IMR-90 (cell line): ENCODE measurements around the gene STXBP2. TPM values are rescaled to one million over a fixed set of nuclear protein-coding genes. Genes with fewer than 3 reads are reported as not detected.

Source experiments
- ATAC-seq: fragments of 200-7000 bp; cut with Tn5 transposase; 2 replicates; pipeline ENCODE4 v1.9.1; 2020; ENCODE audit warnings: low read depth, mild to moderate bottlenecking, moderate library complexity
- BruUV-seq: library from RNA; stranded (reverse); fragments of 400-500 nt; replicated peaks from 2 replicates; lab custom pipeline; 2021; lab: Mats Ljungman, UMichigan
- CTCF ChIA-PET: fragments of 300-600 bp; formaldehyde crosslinking; extraction: SDS; loops from one replicate; lab custom pipeline; 2021; ENCODE audit warnings: antibody characterized with exemption; lab: Yijun Ruan, JAX
- POLR2A ChIA-PET: fragments of 300-600 bp; sonication (Branson Sonifier 250); formaldehyde crosslinking; loops from one replicate; lab custom pipeline; 2022; ENCODE audit warnings: antibody characterized with exemption; ENCODE audit not compliant: unreplicated experiment; lab: Charles Lee
- DNase-seq: peaks from one replicate; pipeline ENCODE4 v3.0.0; 2013
- H2AFZ ChIP-seq: replicated peaks from 2 replicates; pipeline ENCODE3; 2013; ENCODE audit warnings: low read length, mild to moderate bottlenecking; ENCODE audit not compliant: poor library complexity
- H2AK5ac ChIP-seq: 2 replicates; pipeline ENCODE4 v1.6.1; 2013; ENCODE audit warnings: low read depth, low read length, inconsistent platforms
- H2AK9ac ChIP-seq: replicated peaks from 2 replicates; pipeline ENCODE3; 2013; ENCODE audit warnings: mild to moderate bottlenecking, low read depth, low read length, moderate library complexity; ENCODE audit not compliant: poor library complexity
- H2BK120ac ChIP-seq: 2 replicates; pipeline ENCODE4 v1.6.1; 2013; ENCODE audit warnings: low read depth, low read length, inconsistent platforms
- H2BK15ac ChIP-seq: 3 replicates; pipeline ENCODE4 v1.6.1; 2013; ENCODE audit warnings: low read depth, low read length, inconsistent platforms
- H2BK20ac ChIP-seq: 2 replicates; pipeline ENCODE4 v1.6.1; 2013; ENCODE audit warnings: low read depth, mild to moderate bottlenecking, inconsistent platforms, low read length, moderate library complexity
- H2BK5ac ChIP-seq: 2 replicates; pipeline ENCODE4 v1.6.1; 2013; ENCODE audit warnings: mild to moderate bottlenecking, low read depth, low read length, inconsistent platforms; ENCODE audit not compliant: poor library complexity, severe bottlenecking
- H3K14ac ChIP-seq: replicated peaks from 2 replicates; pipeline ENCODE4 v1.6.1; 2013; ENCODE audit warnings: low read depth, low read length, inconsistent platforms
- H3K18ac ChIP-seq: 2 replicates; pipeline ENCODE4 v1.6.1; 2013; ENCODE audit warnings: low read depth, low read length, control low read depth
- H3K23ac ChIP-seq: 2 replicates; pipeline ENCODE4 v1.6.1; 2013; ENCODE audit warnings: low read depth, low read length, inconsistent platforms
- H3K27ac ChIP-seq: 2 replicates; pipeline ENCODE4 v1.5.1; 2013; ENCODE audit warnings: mild to moderate bottlenecking, control low read depth, low read length; ENCODE audit not compliant: insufficient read depth
- H3K27me3 ChIP-seq: 2 replicates; pipeline ENCODE4 v1.6.1; 2013; ENCODE audit warnings: low read length; ENCODE audit not compliant: control insufficient read depth, insufficient read depth
- H3K36me3 ChIP-seq: 2 replicates; pipeline ENCODE4 v1.6.1; 2013; ENCODE audit warnings: low read length, mixed read lengths; ENCODE audit not compliant: control insufficient read depth, insufficient read depth
- H3K4ac ChIP-seq: 2 replicates; pipeline ENCODE4 v1.6.1; 2013; ENCODE audit warnings: low read depth, low read length, inconsistent platforms
- H3K4me1 ChIP-seq: 2 replicates; pipeline ENCODE4 v1.6.1; 2013; ENCODE audit warnings: low read length, mixed read lengths; ENCODE audit not compliant: control insufficient read depth, insufficient read depth
- H3K4me2 ChIP-seq: 2 replicates; pipeline ENCODE4 v1.6.1; 2013; ENCODE audit warnings: low read depth, mild to moderate bottlenecking, control low read depth, low read length, moderate library complexity
- H3K4me3 ChIP-seq: 2 replicates; pipeline ENCODE4 v1.5.1; 2013; ENCODE audit warnings: low read depth, mild to moderate bottlenecking, control low read depth, low read length, moderate library complexity; ENCODE audit not compliant: insufficient read depth
- H3K56ac ChIP-seq: 2 replicates; pipeline ENCODE4 v1.6.1; 2013; ENCODE audit warnings: low read length, inconsistent platforms; ENCODE audit not compliant: insufficient read depth; ENCODE audit errors: extremely low read depth
- H3K79me1 ChIP-seq, 2 experiments: 2 replicates each; pipeline ENCODE4 v1.6.1; 2013; ENCODE audit warnings: low read length in 2 of 2, inconsistent platforms in 1 of 2, low read depth in 1 of 2
- H3K9ac ChIP-seq: 2 replicates; pipeline ENCODE4 v1.6.1; 2013; ENCODE audit warnings: low read depth, low read length, control low read depth
- H3K9me1 ChIP-seq: 2 replicates; pipeline ENCODE4 v1.6.1; 2013; ENCODE audit warnings: low read length, inconsistent platforms; ENCODE audit not compliant: insufficient read depth
- H3K9me3 ChIP-seq: 2 replicates; pipeline ENCODE4 v1.6.1; 2013; ENCODE audit warnings: low read length; ENCODE audit not compliant: control insufficient read depth, insufficient read depth
- H4K20me1 ChIP-seq: 2 replicates; pipeline ENCODE4 v1.6.1; 2013; ENCODE audit warnings: low read length, inconsistent platforms; ENCODE audit not compliant: insufficient read depth
- H4K5ac ChIP-seq: 2 replicates; pipeline ENCODE4 v1.6.1; 2013; ENCODE audit warnings: mild to moderate bottlenecking, low read depth, low read length, control low read depth
- H4K8ac ChIP-seq, 2 experiments: 2 replicates each; pipeline ENCODE4 v1.6.1; 2013; ENCODE audit warnings: low read depth in 2 of 2, low read length in 2 of 2, control low read depth in 1 of 2, inconsistent platforms in 1 of 2
- H4K91ac ChIP-seq: 2 replicates; pipeline ENCODE4 v1.6.1; 2013; ENCODE audit warnings: low read depth, low read length, inconsistent platforms; ENCODE audit not compliant: insufficient read depth
- BHLHE40 ChIP-seq: fragments of 150-350 bp; IDR thresholded peaks from 2 replicates; pipeline ENCODE4 v1.6.1; 2016; ENCODE audit warnings: mild to moderate bottlenecking, low read depth, low read length
- CHD1 ChIP-seq: IDR thresholded peaks from 2 replicates; pipeline ENCODE4 v1.6.1; 2012; ENCODE audit warnings: low read depth, low read length, improper control_type of control experiment
- FOS ChIP-seq: fragments of 150-350 bp; IDR thresholded peaks from 2 replicates; pipeline ENCODE4 v1.6.1; 2016; ENCODE audit warnings: low read depth, low read length
- MAFK ChIP-seq: IDR thresholded peaks from 2 replicates; pipeline ENCODE4 v1.6.1; 2012; ENCODE audit warnings: low read depth, low read length, improper control_type of control experiment
- MAZ ChIP-seq: IDR thresholded peaks from 2 replicates; pipeline ENCODE4 v1.6.1; 2012; ENCODE audit warnings: low read depth, mild to moderate bottlenecking, low read length, improper control_type of control experiment, moderate library complexity, borderline replicate concordance
- NFE2L2 ChIP-seq: fragments of 150-350 bp; IDR thresholded peaks from 2 replicates; pipeline ENCODE4 v1.6.1; 2016; ENCODE audit warnings: low read depth, mild to moderate bottlenecking, low read length
- RCOR1 ChIP-seq: IDR thresholded peaks from 2 replicates; pipeline ENCODE4 v1.6.1; 2012; ENCODE audit warnings: mild to moderate bottlenecking, low read length, improper control_type of control experiment; ENCODE audit not compliant: insufficient replicate concordance
- RFX5 ChIP-seq: IDR thresholded peaks from 2 replicates; pipeline ENCODE4 v1.8.0; 2012; ENCODE audit warnings: low read depth, mild to moderate bottlenecking, low read length, moderate library complexity
- WGBS, 2 experiments: methylation state at CpG; one replicate each; pipeline versions ENCODE4 v1.1.5 to v1.1.7; 2013; ENCODE audit warnings: missing lambda C conversion rate in 2 of 2; ENCODE audit not compliant: insufficient read length in 1 of 2; ENCODE audit errors: extremely low coverage in 2 of 2; 5-methylcytosine and 5-hydroxymethylcytosine counted together
- dilution Hi-C: fragments of 300-500 bp; cut with HindIII; formaldehyde crosslinking; loops from one replicate; pipeline ENCODE4 v1.14.3; 2018; ENCODE audit warnings: low sequenced_read_pairs; ENCODE audit not compliant: unreplicated experiment
- in situ Hi-C: fragments of 300-500 bp; cut with MboI; formaldehyde crosslinking; loops from 3 replicates; pipeline ENCODE4 v1.14.3; 2019; ENCODE audit warnings: low sequenced_read_pairs, inconsistent platforms, mixed read lengths
- intact Hi-C: fragments of 100-400 bp; cut with micrococcal nuclease; formaldehyde crosslinking; loops from 2 replicates; pipeline ENCODE4 v1.10.0; 2022
- polyA plus RNA-seq, 3 experiments: library from polyadenylated mRNA; depleted of rRNA; stranded (reverse); fragments of >200 nt; gene quantifications; 2 replicates each; pipeline ENCODE4 v1.2.3, GENCODE V29; 2012; ENCODE audit warnings: low replicate concordance in 1 of 3
- total RNA-seq: library from RNA; depleted of rRNA; stranded (reverse); fragments of >200 nt; gene quantifications from 2 replicates; pipeline ENCODE4 v1.2.3, GENCODE V29; 2012
- TF ChIP-seq, protein P1 (sequence below): fragments of 150-350 bp; IDR thresholded peaks from 2 replicates; pipeline ENCODE4 v1.6.1; 2016; ENCODE audit warnings: low read depth, mild to moderate bottlenecking, low read length, moderate library complexity, borderline replicate concordance
- TF ChIP-seq, protein P2 (sequence below): conservative IDR thresholded peaks from 2 replicates; pipeline ENCODE4 v1.5.1; 2012; ENCODE audit warnings: mild to moderate bottlenecking, low read depth, low read length, improper control_type of control experiment
- TF ChIP-seq, protein P3 (sequence below): fragments of 150-350 bp; IDR thresholded peaks from 2 replicates; pipeline ENCODE4 v1.6.1; 2017; ENCODE audit warnings: mild to moderate bottlenecking, antibody characterized with exemption, low read length, low read depth

STXBP2 gene
- total and polyA plus RNA-seq, 2 of the 4 experiments (the other 2 are of a cell fraction), result 3.9 to 12.6 TPM

DNA sequence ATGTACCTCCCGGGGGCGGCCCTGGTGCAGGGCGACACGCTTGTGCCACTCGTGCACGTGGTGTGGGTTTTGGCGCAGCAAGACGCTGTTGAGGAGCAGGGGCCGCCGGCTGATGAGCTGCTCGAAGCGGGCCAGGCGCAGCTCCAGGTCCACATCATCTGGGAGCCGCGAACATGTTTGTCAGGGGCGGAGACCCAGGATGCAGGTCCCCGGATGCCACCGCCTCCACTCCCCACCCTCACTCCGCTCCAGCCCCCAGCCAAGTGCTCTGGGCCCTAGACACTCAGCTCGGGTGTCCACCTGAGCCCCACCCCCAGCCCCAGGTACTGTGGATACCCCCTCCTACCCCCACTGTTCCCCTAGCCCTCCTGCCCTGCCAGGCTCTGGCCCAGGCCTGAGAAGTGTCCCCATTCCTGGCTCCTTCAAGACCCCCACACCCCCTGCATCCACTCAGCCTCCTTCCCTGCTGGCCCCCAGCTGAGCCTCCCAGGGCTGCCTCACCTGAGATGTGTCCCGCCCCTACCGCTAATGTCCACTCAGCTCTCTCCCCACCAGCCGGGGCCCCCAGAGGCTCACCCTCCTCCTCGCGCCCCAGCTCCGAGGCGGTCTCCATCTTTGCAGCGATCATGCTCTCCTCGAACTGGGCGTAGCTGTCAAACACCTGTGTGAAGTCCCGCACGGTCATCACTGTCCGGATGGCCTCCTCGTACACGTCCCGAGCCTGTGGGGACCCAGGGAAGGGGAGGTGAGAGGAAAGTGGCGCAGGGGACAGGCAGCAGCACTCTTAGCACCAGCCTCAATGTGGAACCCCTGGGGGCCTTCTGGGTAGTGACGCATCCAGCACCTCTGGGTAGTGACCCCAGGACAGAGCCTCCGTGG is 12.9 kb upstream of the STXBP2 start (continued):
- TF ChIP-seq MAFK (no peak), RFX5 (no peak)

DNA sequence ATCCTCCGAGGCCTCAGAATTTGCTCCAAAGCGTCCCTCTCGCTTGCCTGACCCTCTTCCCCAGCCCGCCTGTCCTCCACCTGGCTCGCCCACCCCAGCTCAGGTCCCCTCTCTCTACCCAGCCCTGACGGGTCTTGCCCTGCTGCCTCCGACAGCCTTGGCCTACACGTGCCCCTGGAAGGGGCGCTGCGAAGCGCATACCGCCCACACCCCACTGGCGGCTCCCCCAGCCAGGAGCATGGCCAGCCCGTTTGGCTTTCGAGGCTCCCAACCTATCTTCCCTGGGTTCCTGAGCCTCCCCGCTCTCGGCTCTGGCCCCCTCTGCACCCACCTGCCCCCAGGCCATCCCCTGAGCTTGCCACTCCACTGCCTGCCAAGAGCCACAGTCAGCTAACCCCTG is 12.1 kb upstream of the STXBP2 start:
- ATAC-seq, result no peak
- H3K18ac ChIP-seq, result no peak overlapping the region
- no peak overlapping the region for H2BK20ac ChIP-seq
- no peak overlapping the region for H2AK5ac ChIP-seq
- H3K9ac ChIP-seq, result no peak overlapping the region
- no peak overlapping the region for H3K14ac ChIP-seq
- no peak overlapping the region for H2AFZ ChIP-seq
- peaks cover 6% of the 10 kb centered on the region; the same call in 1 of the 2 replicates for H3K4me1 ChIP-seq
- H3K4me3 ChIP-seq, result no peak overlapping the region
- ChIA-PET POLR2A (no interaction called here), CTCF (no interaction called here)
- no peak overlapping the region for H2BK15ac ChIP-seq
- H2BK120ac ChIP-seq, result no peak overlapping the region
- in situ Hi-C loops (no loop called here), dilution Hi-C loops (no loop called here), intact Hi-C loops (no loop called here)
- H3K27me3 ChIP-seq, result no peaks in the 10 kb centered on the region
- H3K56ac ChIP-seq, result no peak overlapping the region
- 91% methylated on average over 9 of the region's 17 CpGs; no CpG with 5 or more reads in 1 of the 2 experiments for WGBS, 2 experiments
- H3K9me1 ChIP-seq, result 0 out of 2 replicates have a peak, but pooled peaks cover 4% of the 10 kb centered on the region
- peaks cover 3 to 43% of the 10 kb centered on the region in 2 experiments; a peak in 3 of 4 replicates for H3K79me1 ChIP-seq
- no peak overlapping the region for H3K4me2 ChIP-seq
- DNase-seq, result no peak
- peaks cover 5% of the 10 kb centered on the region; the same call in 1 of the 2 replicates for H4K20me1 ChIP-seq
- BruUV-seq, result no TSS peak
- no peak overlapping the region for H4K5ac ChIP-seq
- H3K9me3 ChIP-seq, result no peaks in the 10 kb centered on the region
- H3K4ac ChIP-seq, result no peak overlapping the region
- H3K23ac ChIP-seq, result no peak overlapping the region
- H2AK9ac ChIP-seq, result no peak overlapping the region
- H4K8ac ChIP-seq, result no peak overlapping the region
- H2BK5ac ChIP-seq, result no peak overlapping the region
- H3K36me3 ChIP-seq, result peaks cover 42% of the 10 kb centered on the region
- H3K27ac ChIP-seq, result no peak overlapping the region
- no peak overlapping the region for H4K91ac ChIP-seq
- TF ChIP-seq CHD1 (no peak), RFX5 (no peak), FOS (no peak), MAZ (no peak), RCOR1 (no peak), BHLHE40 (no peak), NFE2L2 (no peak), MAFK (no peak)
- TF ChIP-seq, protein P1, sequence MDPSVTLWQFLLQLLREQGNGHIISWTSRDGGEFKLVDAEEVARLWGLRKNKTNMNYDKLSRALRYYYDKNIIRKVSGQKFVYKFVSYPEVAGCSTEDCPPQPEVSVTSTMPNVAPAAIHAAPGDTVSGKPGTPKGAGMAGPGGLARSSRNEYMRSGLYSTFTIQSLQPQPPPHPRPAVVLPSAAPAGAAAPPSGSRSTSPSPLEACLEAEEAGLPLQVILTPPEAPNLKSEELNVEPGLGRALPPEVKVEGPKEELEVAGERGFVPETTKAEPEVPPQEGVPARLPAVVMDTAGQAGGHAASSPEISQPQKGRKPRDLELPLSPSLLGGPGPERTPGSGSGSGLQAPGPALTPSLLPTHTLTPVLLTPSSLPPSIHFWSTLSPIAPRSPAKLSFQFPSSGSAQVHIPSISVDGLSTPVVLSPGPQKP, result no peak
- TF ChIP-seq, protein P2, sequence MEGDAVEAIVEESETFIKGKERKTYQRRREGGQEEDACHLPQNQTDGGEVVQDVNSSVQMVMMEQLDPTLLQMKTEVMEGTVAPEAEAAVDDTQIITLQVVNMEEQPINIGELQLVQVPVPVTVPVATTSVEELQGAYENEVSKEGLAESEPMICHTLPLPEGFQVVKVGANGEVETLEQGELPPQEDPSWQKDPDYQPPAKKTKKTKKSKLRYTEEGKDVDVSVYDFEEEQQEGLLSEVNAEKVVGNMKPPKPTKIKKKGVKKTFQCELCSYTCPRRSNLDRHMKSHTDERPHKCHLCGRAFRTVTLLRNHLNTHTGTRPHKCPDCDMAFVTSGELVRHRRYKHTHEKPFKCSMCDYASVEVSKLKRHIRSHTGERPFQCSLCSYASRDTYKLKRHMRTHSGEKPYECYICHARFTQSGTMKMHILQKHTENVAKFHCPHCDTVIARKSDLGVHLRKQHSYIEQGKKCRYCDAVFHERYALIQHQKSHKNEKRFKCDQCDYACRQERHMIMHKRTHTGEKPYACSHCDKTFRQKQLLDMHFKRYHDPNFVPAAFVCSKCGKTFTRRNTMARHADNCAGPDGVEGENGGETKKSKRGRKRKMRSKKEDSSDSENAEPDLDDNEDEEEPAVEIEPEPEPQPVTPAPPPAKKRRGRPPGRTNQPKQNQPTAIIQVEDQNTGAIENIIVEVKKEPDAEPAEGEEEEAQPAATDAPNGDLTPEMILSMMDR, result no peak
- TF ChIP-seq, protein P3, sequence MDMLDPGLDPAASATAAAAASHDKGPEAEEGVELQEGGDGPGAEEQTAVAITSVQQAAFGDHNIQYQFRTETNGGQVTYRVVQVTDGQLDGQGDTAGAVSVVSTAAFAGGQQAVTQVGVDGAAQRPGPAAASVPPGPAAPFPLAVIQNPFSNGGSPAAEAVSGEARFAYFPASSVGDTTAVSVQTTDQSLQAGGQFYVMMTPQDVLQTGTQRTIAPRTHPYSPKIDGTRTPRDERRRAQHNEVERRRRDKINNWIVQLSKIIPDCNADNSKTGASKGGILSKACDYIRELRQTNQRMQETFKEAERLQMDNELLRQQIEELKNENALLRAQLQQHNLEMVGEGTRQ, result no peak
